ENCODE measurements around the gene ENTPD7.
"Not testable (repeated sequence)": the region's sequence is repeated elsewhere in the genome, so short reads cannot be mapped to it uniquely, and the experiment has no call there.

The ENTPD7 gene

GRCh38 chr10:99693933-99694583 is 34.7 kb downstream of the ENTPD7 start:
- no peak for DNase-seq

GRCh38 chr10:99695761-99696160 is 36.5 kb downstream of the ENTPD7 start:
- no peak for DNase-seq

GRCh38 chr10:99698504-99699080 is 39.3 kb downstream of the ENTPD7 start:
- no peak for DNase-seq

GRCh38 chr10:99700649-99701048 is 41.3 kb downstream of the ENTPD7 start:
- no peak for DNase-seq

- DNase-seq, result no peak
Observed at GRCh38 chr10:99708428-99709012, 49.2 kb downstream of the ENTPD7 start.

- DNase-seq, result no peak
Observed at GRCh38 chr10:99709480-99710229, 50.3 kb downstream of the ENTPD7 start.

- no peak for DNase-seq
Observed at GRCh38 chr10:99711129-99711719, 51.9 kb downstream of the ENTPD7 start.

GRCh38 chr10:99714446-99714845 is 55.1 kb downstream of the ENTPD7 start:
- DNase-seq, result no peak

GRCh38 chr10:99720387-99720786 is 61.1 kb downstream of the ENTPD7 start:
- no peak for DNase-seq

GRCh38 chr10:99730026-99730425 is 70.7 kb downstream of the ENTPD7 start:
- DNase-seq, result no peak

- no peak for DNase-seq
Observed at GRCh38 chr10:99731306-99732032, 72.2 kb downstream of the ENTPD7 start.

- DNase-seq, result peak; percentile 90
Observed at GRCh38 chr10:99732033-99732842, 72.9 kb downstream of the ENTPD7 start, which contains the start of the genes COX15 and CUTC. Gene COX15 (minus strand): TSS chr10:99732127. CDS start chr10:99732049, 78 bp downstream. Gene CUTC (plus strand): TSS chr10:99732234. CDS start chr10:99732349, 115 bp downstream.

- no peak for DNase-seq
Observed at GRCh38 chr10:99733366-99733765, 74.1 kb downstream of the ENTPD7 start.

GRCh38 chr10:99734111-99734510 is 74.8 kb downstream of the ENTPD7 start:
- not testable (repeated sequence) for DNase-seq

GRCh38 chr10:99740260-99740659 is 81.0 kb downstream of the ENTPD7 start:
- DNase-seq, result no peak

- no peak for DNase-seq
Observed at GRCh38 chr10:99740933-99741559, 81.7 kb downstream of the ENTPD7 start.

GRCh38 chr10:99742254-99742653 is 82.9 kb downstream of the ENTPD7 start:
- DNase-seq, result no peak

GRCh38 chr10:99742701-99743100 is 83.4 kb downstream of the ENTPD7 start:
- DNase-seq, result no peak

GRCh38 chr10:99743841-99744240 is 84.5 kb downstream of the ENTPD7 start:
- no peak for DNase-seq

GRCh38 chr10:99746166-99746565 is 86.9 kb downstream of the ENTPD7 start:
- DNase-seq, result not testable (repeated sequence)

All from stimulated activated CD4-positive, alpha-beta T cell treated with anti-CD3 and anti-CD28 coated beads, Interleukin-12 subunit alpha, Interleukin-12 subunit beta, amount 100 ng/mL, for 4 hours (primary cell).